RWPE2 (cell line): ENCODE measurements around the gene RAB3A.

Experiments used
- ATAC-seq: fragments of 200-7000 bp; cut with Tn5 transposase; 3 replicates; pipeline ENCODE4 v1.9.1; 2021; ENCODE audit warnings: low read depth
- DNase-seq: peaks from one replicate; pipeline ENCODE4 v3.0.0-alpha.2; 2020; ENCODE audit warnings: low spot score
- H3K27ac ChIP-seq: fragments of 450-650 bp; 2 replicates; pipeline ENCODE4 v1.5.1; 2017; ENCODE audit warnings: mild to moderate bottlenecking; ENCODE audit not compliant: poor library complexity, severe bottlenecking
- H3K27me3 ChIP-seq: fragments of 250-450 bp; sonication (Bioruptor Pico); 2 replicates; pipeline ENCODE4 v1.5.1; 2021; ENCODE audit warnings: mild to moderate bottlenecking, moderate library complexity; ENCODE audit not compliant: insufficient read depth, poor library complexity, severe bottlenecking
- H3K36me3 ChIP-seq: fragments of 250-450 bp; sonication (Bioruptor Pico); 2 replicates; pipeline ENCODE4 v1.5.1; 2020; ENCODE audit warnings: low read depth, mild to moderate bottlenecking, moderate library complexity
- H3K4me1 ChIP-seq: fragments of 250-450 bp; sonication (Bioruptor Pico); 2 replicates; pipeline ENCODE4 v1.5.1; 2021; ENCODE audit warnings: mild to moderate bottlenecking, moderate library complexity; ENCODE audit not compliant: insufficient read depth, poor library complexity, severe bottlenecking
- H3K4me3 ChIP-seq: fragments of 250-450 bp; sonication (Bioruptor Pico); 2 replicates; pipeline ENCODE4 v1.5.1; 2021; ENCODE audit warnings: mild to moderate bottlenecking, moderate library complexity; ENCODE audit not compliant: severe bottlenecking
- H3K9me3 ChIP-seq: fragments of 250-450 bp; sonication (Bioruptor Pico); 2 replicates; pipeline ENCODE4 v1.5.1; 2021; ENCODE audit warnings: mild to moderate bottlenecking, moderate library complexity; ENCODE audit not compliant: severe bottlenecking
- CTCF ChIP-seq: fragments of 450-650 bp; IDR thresholded peaks from one replicate; pipeline ENCODE4 v1.5.1; 2017; ENCODE audit warnings: mild to moderate bottlenecking, moderate library complexity; ENCODE audit not compliant: poor library complexity, severe bottlenecking

RAB3A gene

GRCh38 chr19:18220632-18221275 is 16.9 kb upstream of the RAB3A start:
- Histone ChIP-seq H3K9me3 (no peaks in the 10 kb centered on the region), H3K36me3 (no peaks in the 10 kb centered on the region), H3K4me3 (no peak overlapping the region), H3K27ac (no peak overlapping the region), H3K27me3 (peaks cover 10% of the 10 kb centered on the region), H3K4me1 (no peaks in the 10 kb centered on the region)
- no peak for TF ChIP-seq CTCF
- DNase-seq (no peak), ATAC-seq (no peak)

GRCh38 chr19:18219911-18220631 is 16.2 kb upstream of the RAB3A start:
- Histone ChIP-seq H3K36me3 (no peaks in the 10 kb centered on the region), H3K27ac (no peak overlapping the region), H3K4me3 (no peak overlapping the region), H3K9me3 (no peaks in the 10 kb centered on the region), H3K4me1 (peaks cover under 1% of the 10 kb centered on the region), H3K27me3 (peaks cover 3% of the 10 kb centered on the region)
- no peak for TF ChIP-seq CTCF
- no peak for ATAC-seq
- DNase-seq: no peak

GRCh38 chr19:18218600-18218999 is 14.8 kb upstream of the RAB3A start:
- Histone ChIP-seq H3K27me3 (no peaks in the 10 kb centered on the region), H3K4me1 (peaks cover 3% of the 10 kb centered on the region), H3K36me3 (no peaks in the 10 kb centered on the region), H3K4me3 (no peak overlapping the region), H3K27ac (no peak overlapping the region), H3K9me3 (no peaks in the 10 kb centered on the region)
- no peak for TF ChIP-seq CTCF
- DNase-seq (no peak), ATAC-seq (no peak)

- H3K27ac ChIP-seq: no peak overlapping the region
- no peaks in the 10 kb centered on the region for H3K9me3 ChIP-seq
- TF ChIP-seq CTCF: no peak
- no peaks in the 10 kb centered on the region for H3K27me3 ChIP-seq
- H3K4me1 ChIP-seq: peaks cover 3% of the 10 kb centered on the region
- H3K4me3 ChIP-seq: no peak overlapping the region
- H3K36me3 ChIP-seq: no peaks in the 10 kb centered on the region
- DNase-seq (no peak), ATAC-seq (no peak)
Measured at GRCh38 chr19:18218159-18218558, 14.3 kb upstream of the RAB3A start.

- no peaks in the 10 kb centered on the region for H3K36me3 ChIP-seq
- DNase-seq: no peak
Measured at GRCh38 chr19:18216789-18217188, 12.9 kb upstream of the RAB3A start.

More at GRCh38 chr19:18216789-18217188, 12.9 kb upstream of the RAB3A start:
- Histone ChIP-seq H3K9me3 (no peaks in the 10 kb centered on the region), H3K27ac (no peak overlapping the region), H3K4me1 (peaks cover 3% of the 10 kb centered on the region), H3K27me3 (no peaks in the 10 kb centered on the region), H3K4me3 (no peak overlapping the region)
- no peak for TF ChIP-seq CTCF
- ATAC-seq: no peak
